CD14-positive monocyte (primary cell): ENCODE data around the gene SIN3A. TPM values are rescaled to one million over a fixed set of nuclear protein-coding genes. Genes with fewer than 3 reads are reported as not detected.
A peak's percentile ranks its signal among the peaks of the same experiment; 100 is the strongest.

Experiments
- DNase-seq, 3 donors: peaks; one replicate each; pipeline ENCODE4 v3.0.0-alpha.2; 2011 to 2022
- H2AFZ ChIP-seq: 2 replicates; pipeline ENCODE4 v1.6.0; 2012; ENCODE audit warnings: mild to moderate bottlenecking, low read depth, low read length, inconsistent platforms; ENCODE audit not compliant: insufficient read depth, poor library complexity, severe bottlenecking
- H3K27ac ChIP-seq, 2 donors: 1 replicate in 1 of 2; 2 replicates in 1 of 2; pipeline ENCODE4 v1.5.1; 2012 to 2013; ENCODE audit warnings: low read length in 2 of 2, control low read depth in 1 of 2, inconsistent platforms in 1 of 2, low read depth in 1 of 2, mild to moderate bottlenecking in 1 of 2
- H3K27me3 ChIP-seq, 2 donors: one replicate each; pipeline versions ENCODE4 v1.6.0 to v1.6.1; 2011 to 2013; ENCODE audit warnings: low read length in 2 of 2; ENCODE audit not compliant: control insufficient read depth in 2 of 2, insufficient read depth in 2 of 2
- H3K36me3 ChIP-seq, 2 donors: replicated peaks in 1 of 2; 1 replicate in 1 of 2; 2 replicates in 1 of 2; pipeline versions ENCODE4 v1.5.1 to v1.6.1; 2012 to 2013; ENCODE audit warnings: low read length in 2 of 2, control low read depth in 1 of 2, inconsistent platforms in 1 of 2, mild to moderate bottlenecking in 1 of 2; ENCODE audit not compliant: insufficient read depth in 2 of 2, control insufficient read depth in 1 of 2
- H3K4me1 ChIP-seq, 2 donors: 1 replicate in 1 of 2; 2 replicates in 1 of 2; pipeline versions ENCODE4 v1.5.1 to v1.6.1; 2012 to 2013; ENCODE audit warnings: low read length in 2 of 2, control low read depth in 1 of 2, inconsistent platforms in 1 of 2, mild to moderate bottlenecking in 1 of 2, moderate library complexity in 1 of 2; ENCODE audit not compliant: insufficient read depth in 2 of 2, control insufficient read depth in 1 of 2
- H3K4me2 ChIP-seq: replicated peaks from 2 replicates; pipeline ENCODE3; 2012; ENCODE audit warnings: low read length, moderate library complexity, mild to moderate bottlenecking; ENCODE audit not compliant: poor library complexity, severe bottlenecking; ENCODE audit errors: extremely low read depth
- H3K4me3 ChIP-seq, 3 experiments: fragments of 200-600 bp in 1 of 3; sonication (generic) in 1 of 3; replicated peaks in 1 of 3; 1 replicate in 2 of 3; 2 replicates in 1 of 3; pipeline ENCODE4 v1.5.1; 2011 to 2013; ENCODE audit warnings: low read length in 3 of 3, mild to moderate bottlenecking in 3 of 3, control low read depth in 2 of 3, low read depth in 2 of 3, inconsistent platforms in 1 of 3, moderate library complexity in 1 of 3
- H3K79me2 ChIP-seq: 2 replicates; pipeline ENCODE4 v1.6.0; 2012; ENCODE audit warnings: mild to moderate bottlenecking, control low read depth, inconsistent platforms, low read length, moderate library complexity; ENCODE audit not compliant: insufficient read depth
- H3K9ac ChIP-seq: 2 replicates; pipeline ENCODE4 v1.6.0; 2017; ENCODE audit warnings: low read length, mild to moderate bottlenecking; ENCODE audit not compliant: insufficient read depth, poor library complexity, severe bottlenecking
- H3K9me3 ChIP-seq, 2 donors: replicated peaks in 1 of 2; 1 replicate in 1 of 2; 2 replicates in 1 of 2; pipeline versions ENCODE4 v1.5.1 to v1.6.1; 2012 to 2013; ENCODE audit warnings: low read length in 2 of 2, control low read depth in 1 of 2; ENCODE audit not compliant: control insufficient read depth in 1 of 2, insufficient read depth in 1 of 2
- H4K20me1 ChIP-seq: 2 replicates; pipeline ENCODE4 v1.6.0; 2012; ENCODE audit warnings: mild to moderate bottlenecking, low read length, control low read depth, moderate library complexity; ENCODE audit not compliant: insufficient read depth
- H3K27ac Mint-ChIP-seq, 7 donors: one replicate each; pipeline ENCODE4 v1.8.0; 2020; ENCODE audit warnings: mild to moderate bottlenecking in 7 of 7, mixed read lengths in 7 of 7, moderate library complexity in 6 of 7, inconsistent platforms in 2 of 7
- H3K27me3 Mint-ChIP-seq, 3 donors: one replicate each; pipeline ENCODE4 v1.8.0; 2021 to 2022; ENCODE audit warnings: low read depth in 3 of 3, mild to moderate bottlenecking in 3 of 3, mixed read lengths in 3 of 3, moderate library complexity in 3 of 3, inconsistent platforms in 1 of 3
- H3K36me3 Mint-ChIP-seq, 2 donors: one replicate each; pipeline ENCODE4 v1.8.0; 2020; ENCODE audit warnings: mixed read lengths in 2 of 2, inconsistent platforms in 1 of 2, mild to moderate bottlenecking in 1 of 2
- H3K4me1 Mint-ChIP-seq: one replicate; pipeline ENCODE4 v1.8.0; 2020; ENCODE audit warnings: mild to moderate bottlenecking, mixed read lengths
- H3K4me3 Mint-ChIP-seq, 2 donors: one replicate each; pipeline ENCODE4 v1.8.0; 2020; ENCODE audit warnings: mild to moderate bottlenecking in 2 of 2, mixed read lengths in 2 of 2, moderate library complexity in 1 of 2
- H3K9me3 Mint-ChIP-seq, 7 donors: one replicate each; pipeline ENCODE4 v1.8.0; 2020 to 2022; ENCODE audit warnings: mixed read lengths in 7 of 7, mild to moderate bottlenecking in 6 of 7, moderate library complexity in 6 of 7, inconsistent platforms in 2 of 7
- WGBS: methylation state at CpG from one replicate; pipeline ENCODE4 v1.1.5; 2013; ENCODE audit warnings: missing lambda C conversion rate; ENCODE audit not compliant: insufficient coverage; 5-methylcytosine and 5-hydroxymethylcytosine counted together
- intact Hi-C, 2 donors: fragments of 100-400 bp; cut with micrococcal nuclease; formaldehyde crosslinking; loops; one replicate each; pipeline versions ENCODE4 v1.15.0 to v1.15.1; 2023
- polyA plus RNA-seq, 3 donors: library from polyadenylated mRNA; depleted of rRNA in 1 of 3; unstranded in 2 of 3; stranded (reverse) in 1 of 3; fragments of 300-500 nt in 2 of 3; fragments of >200 nt in 1 of 3; fragmentation: Illumina TruSeq in 2 of 3; gene quantifications; 1 replicate in 2 of 3; 2 replicates in 1 of 3; pipeline ENCODE4 v1.2.3, GENCODE V29; 2012 to 2021
- TF ChIP-seq, protein P1 (sequence below): fragments of 200-600 bp; IDR thresholded peaks from one replicate; pipeline ENCODE4 v1.8.0; 2022; ENCODE audit warnings: antibody characterized with exemption, mild to moderate bottlenecking

SIN3A gene
- polyA plus RNA-seq, 3 donors = 2.3 to 20.7 (median 7.9) TPM

- peaks cover 10% of the 10 kb centered on the region for H3K4me1 Mint-ChIP-seq
- H3K9me3 Mint-ChIP-seq = peaks cover 0 to 2% (median 0%) of the 10 kb centered on the region in 7 donors
- H3K4me1 ChIP-seq = peaks cover 7 to 9% of the 10 kb centered on the region in 2 donors
- no peak overlapping the region for H3K9ac ChIP-seq
- peaks cover 0 to 14% of the 10 kb centered on the region in 2 donors for H3K36me3 ChIP-seq
- H3K27me3 ChIP-seq = no peaks in the 10 kb centered on the region
- H4K20me1 ChIP-seq = no peaks in the 10 kb centered on the region
- no peak overlapping the region for H3K4me3 Mint-ChIP-seq
- intact Hi-C loops = loop anchor here (5.0 to 10.0 kb wide), 2 partner anchors 183 to 915 kb away; partner anchors contain the start of genes ARID3B (in 1 of the 2) and IMP3 (in 1 of the 2)
- WGBS = no CpG with 5 or more reads among the region's 1 CpG
- DNase-seq = no peak
- no peak overlapping the region for H3K27ac ChIP-seq
- H3K27me3 Mint-ChIP-seq = peaks cover 0 to 2% (median 1%) of the 10 kb centered on the region in 3 donors
- H3K9me3 ChIP-seq = no peaks in the 10 kb centered on the region
- no peak overlapping the region for H3K4me3 ChIP-seq
- H3K36me3 Mint-ChIP-seq = peaks cover 3 to 5% of the 10 kb centered on the region in 2 donors
- H3K4me2 ChIP-seq = no peak overlapping the region
- no peak overlapping the region for H2AFZ ChIP-seq
- peaks cover 8% of the 10 kb centered on the region for H3K79me2 ChIP-seq
- H3K27ac Mint-ChIP-seq = no peak overlapping the region
- TF ChIP-seq, protein P1, sequence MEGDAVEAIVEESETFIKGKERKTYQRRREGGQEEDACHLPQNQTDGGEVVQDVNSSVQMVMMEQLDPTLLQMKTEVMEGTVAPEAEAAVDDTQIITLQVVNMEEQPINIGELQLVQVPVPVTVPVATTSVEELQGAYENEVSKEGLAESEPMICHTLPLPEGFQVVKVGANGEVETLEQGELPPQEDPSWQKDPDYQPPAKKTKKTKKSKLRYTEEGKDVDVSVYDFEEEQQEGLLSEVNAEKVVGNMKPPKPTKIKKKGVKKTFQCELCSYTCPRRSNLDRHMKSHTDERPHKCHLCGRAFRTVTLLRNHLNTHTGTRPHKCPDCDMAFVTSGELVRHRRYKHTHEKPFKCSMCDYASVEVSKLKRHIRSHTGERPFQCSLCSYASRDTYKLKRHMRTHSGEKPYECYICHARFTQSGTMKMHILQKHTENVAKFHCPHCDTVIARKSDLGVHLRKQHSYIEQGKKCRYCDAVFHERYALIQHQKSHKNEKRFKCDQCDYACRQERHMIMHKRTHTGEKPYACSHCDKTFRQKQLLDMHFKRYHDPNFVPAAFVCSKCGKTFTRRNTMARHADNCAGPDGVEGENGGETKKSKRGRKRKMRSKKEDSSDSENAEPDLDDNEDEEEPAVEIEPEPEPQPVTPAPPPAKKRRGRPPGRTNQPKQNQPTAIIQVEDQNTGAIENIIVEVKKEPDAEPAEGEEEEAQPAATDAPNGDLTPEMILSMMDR = no peak
Observed at GRCh38 chr15:75459581-75459980, 8.1 kb upstream of the SIN3A start.

DNA sequence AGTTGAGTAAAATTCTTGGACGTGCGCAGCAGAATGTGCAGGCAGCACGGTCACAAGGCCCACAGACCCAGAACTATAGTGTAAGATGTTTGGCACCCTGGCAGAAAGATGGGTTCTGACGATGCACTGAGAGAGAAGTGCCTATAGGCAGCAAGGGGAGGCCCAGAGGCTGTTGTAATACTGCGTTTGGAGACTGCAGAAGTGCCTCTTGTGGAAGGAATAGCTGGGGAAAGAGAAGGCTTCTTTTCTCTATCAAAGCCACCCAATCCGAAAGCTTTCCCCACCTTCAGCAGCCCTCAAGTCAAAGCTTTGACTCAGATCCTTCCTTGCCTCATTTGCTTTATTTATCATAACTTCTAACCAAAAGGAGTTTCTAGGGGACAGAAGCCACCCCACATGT is 5.2 kb upstream of the SIN3A start:
- Histone ChIP-seq H3K79me2 (peaks cover 20% of the 10 kb centered on the region), H3K4me2 (peak overlapping the region; percentile 96), H3K27me3 (no peaks in the 10 kb centered on the region), H2AFZ (no peak overlapping the region), H3K9ac (no peak overlapping the region), H3K4me1 (peaks cover 24 to 28% of the 10 kb centered on the region in 2 donors), H3K36me3 (no peaks in the 10 kb centered on the region), H4K20me1 (peaks cover 4% of the 10 kb centered on the region), H3K9me3 (no peaks in the 10 kb centered on the region), H3K4me3 (peak overlapping the region in 1 of 3 experiments; percentile 95), H3K27ac (no peak overlapping the region)
- TF ChIP-seq, protein P1 = no peak
- DNase-seq = no peak
- H3K27me3 Mint-ChIP-seq = peaks cover 0 to 2% (median 1%) of the 10 kb centered on the region in 3 donors
- H3K4me3 Mint-ChIP-seq = peak overlapping the region; percentile 90 to 92
- peak overlapping the region in 2 of 7 donors; percentile 55 to 91 for H3K27ac Mint-ChIP-seq
- H3K36me3 Mint-ChIP-seq = peaks cover 0 to 1% of the 10 kb centered on the region in 2 donors
- intact Hi-C loops = loop anchor here (5.0 to 10.0 kb wide), 2 partner anchors 186 to 912 kb away; partner anchors contain the start of genes ARID3B (in 1 of the 2) and IMP3 (in 1 of the 2)
- no peaks in the 10 kb centered on the region for H3K9me3 Mint-ChIP-seq
- WGBS = 69% methylated on average over 4 of the region's 6 CpGs
- peaks cover 29% of the 10 kb centered on the region for H3K4me1 Mint-ChIP-seq
